GM12878 (cell line): ENCODE measurements around the gene PRR16. TPM values are rescaled to one million over a fixed set of nuclear protein-coding genes. Genes with fewer than 3 reads are reported as not detected.

Experiments used
- ATAC-seq: fragments of 200-7000 bp; cut with Tn5 transposase; 3 replicates; pipeline ENCODE4 v1.9.1; 2020; ENCODE audit warnings: mild to moderate bottlenecking, moderate library complexity
- BruUV-seq: library from RNA; stranded (reverse); fragments of 400-500 nt; replicated peaks from 2 replicates; lab custom pipeline; 2021; lab: Mats Ljungman, UMichigan
- CTCF ChIA-PET: fragments of 300-600 bp; sonication (Branson Sonifier 250); formaldehyde crosslinking; extraction: SDS; loops from one replicate; lab custom pipeline; 2021; ENCODE audit warnings: inconsistent platforms; lab: Yijun Ruan, JAX
- POLR2A ChIA-PET: fragments of 350-600 bp; formaldehyde crosslinking; extraction: SDS; loops from one replicate; lab custom pipeline; 2021; ENCODE audit warnings: inconsistent platforms; lab: Charles Lee
- RAD21 ChIA-PET: fragments of 300-600 bp; sonication (Branson Sonifier 250); formaldehyde crosslinking; loops from one replicate; lab custom pipeline; 2023; ENCODE audit warnings: antibody characterized with exemption; ENCODE audit not compliant: unreplicated experiment; lab: Charles Lee
- SMC1A ChIA-PET: fragments of 300-600 bp; sonication (Branson Sonifier 250); formaldehyde crosslinking; loops from one replicate; lab custom pipeline; 2023; ENCODE audit not compliant: unreplicated experiment, uncharacterized antibody; lab: Charles Lee
- DNase-seq: peaks from one replicate; pipeline ENCODE4 v3.0.0-alpha.2; 2011; ENCODE audit warnings: low read depth, low spot score
- FAIRE-seq: peaks from 3 replicates; lab custom pipeline; 2011; peaks lifted over from hg19 to GRCh38; lab: Jason Lieb, UNC
- H2AFZ ChIP-seq: 2 replicates; pipeline ENCODE4 v1.6.0; 2011; ENCODE audit warnings: low read depth, low read length, control low read depth; ENCODE audit not compliant: control insufficient read depth
- H3K27ac ChIP-seq: 2 replicates; pipeline ENCODE4 v1.5.1; 2011; ENCODE audit warnings: control low read depth; ENCODE audit not compliant: control insufficient read depth, insufficient read depth
- H3K27me3 ChIP-seq, 2 experiments: replicated peaks in 1 of 2; 2 replicates each; pipeline versions ENCODE4 v1.6.0 to v1.6.1; 2011; ENCODE audit warnings: low read length in 1 of 2; ENCODE audit not compliant: control insufficient read depth in 2 of 2, insufficient read depth in 2 of 2
- H3K36me3 ChIP-seq, 2 experiments: 2 replicates each; pipeline ENCODE4 v1.5.1; 2011; ENCODE audit warnings: low read length in 1 of 2; ENCODE audit not compliant: control insufficient read depth in 2 of 2, insufficient read depth in 2 of 2
- H3K4me1 ChIP-seq: 2 replicates; pipeline ENCODE4 v1.6.1; 2011; ENCODE audit warnings: mild to moderate bottlenecking, low read length, moderate library complexity, mixed read lengths; ENCODE audit not compliant: control insufficient read depth, insufficient read depth
- H3K4me2 ChIP-seq: 2 replicates; pipeline ENCODE4 v1.6.0; 2011; ENCODE audit warnings: control low read depth; ENCODE audit not compliant: control insufficient read depth, insufficient read depth
- H3K4me3 ChIP-seq: fragments of 200-600 bp; sonication (generic); 2 replicates; pipeline ENCODE4 v1.5.1; 2016
- H3K79me2 ChIP-seq: 2 replicates; pipeline ENCODE4 v1.6.0; 2011; ENCODE audit warnings: low read length; ENCODE audit not compliant: control insufficient read depth, insufficient read depth
- H3K9ac ChIP-seq: 2 replicates; pipeline ENCODE4 v1.8.0; 2011; ENCODE audit warnings: low read length, control low read depth, mixed read lengths; ENCODE audit not compliant: control insufficient read depth, insufficient read depth
- H3K9me3 ChIP-seq: replicated peaks from 3 replicates; pipeline ENCODE4 v1.5.1; 2011; ENCODE audit warnings: mild to moderate bottlenecking, low read length; ENCODE audit not compliant: control insufficient read depth, insufficient read depth
- H4K20me1 ChIP-seq: 2 replicates; pipeline ENCODE4 v1.6.0; 2011; ENCODE audit not compliant: control insufficient read depth, insufficient read depth
- STAT3 ChIP-seq: IDR thresholded peaks from 2 replicates; pipeline ENCODE4 v1.6.1; 2011; ENCODE audit warnings: low read depth, low read length, improper control_type of control experiment
- TCF12 ChIP-seq: IDR thresholded peaks from 2 replicates; pipeline ENCODE4 v1.6.1; 2011; ENCODE audit warnings: low read depth, mild to moderate bottlenecking, low read length
- TCF7 ChIP-seq: IDR thresholded peaks from 2 replicates; pipeline ENCODE4 v1.6.1; 2014; ENCODE audit warnings: antibody characterized with exemption, borderline replicate concordance
- WRNIP1 ChIP-seq: IDR thresholded peaks from 2 replicates; pipeline ENCODE4 v1.6.1; 2011; ENCODE audit warnings: low read depth, low read length, improper control_type of control experiment, borderline replicate concordance
- WGBS: methylation state at CpG from one replicate; pipeline ENCODE4 v1.1.6; 2016; ENCODE audit warnings: low lambda C conversion rate; ENCODE audit not compliant: insufficient replicate concordance, insufficient coverage; ENCODE audit errors: missing lambda C conversion rate; 5-methylcytosine and 5-hydroxymethylcytosine counted together
- in situ Hi-C: fragments of 300-500 bp; cut with MboI; formaldehyde crosslinking; loops from 9 replicates; pipeline ENCODE4 v1.14.3; 2018; ENCODE audit warnings: mixed read lengths
- intact Hi-C: fragments of 100-400 bp; cut with micrococcal nuclease; formaldehyde crosslinking; loops from one replicate; pipeline ENCODE4 v1.14.2; 2022; ENCODE audit not compliant: unreplicated experiment
- polyA plus RNA-seq, 11 experiments: library from polyadenylated mRNA; depleted of rRNA in 4 of 11; unstranded in 6 of 11; stranded (reverse) in 5 of 11; fragments of >200 nt; fragmentation: Nextera tagmentation in 4 of 11; fragmentation: Illumina TruSeq in 1 of 11; extraction: Ambion mirVana in 4 of 11; extraction: Trizol in 1 of 11; gene quantifications; 1 replicate in 1 of 11; 2 replicates in 10 of 11; pipeline versions ENCODE4 v1.2.1 to v1.2.3, GENCODE V29; 2011 to 2016; ENCODE audit warnings: inconsistent platforms in 2 of 11, missing spikeins in 2 of 11, low read depth in 1 of 11
- total RNA-seq, 4 experiments: library from RNA; depleted of rRNA in 3 of 4; stranded (reverse); fragments of >200 nt in 3 of 4; fragmentation: Illumina TruSeq in 1 of 4; extraction: Trizol in 1 of 4; gene quantifications; 2 replicates each; pipeline versions ENCODE4 v1.2.1 to v1.2.3, GENCODE V29; 2013 to 2021
- TF ChIP-seq, protein P1 (sequence below): IDR thresholded peaks from 2 replicates; pipeline ENCODE4 v1.6.1; 2012; ENCODE audit warnings: low read depth, low read length, improper control_type of control experiment

Gene PRR16
- total and polyA plus RNA-seq, 10 of the 15 experiments (the other 5 are each of a cell fraction or from before 2014, with no cell fraction given) = not detected

DNA sequence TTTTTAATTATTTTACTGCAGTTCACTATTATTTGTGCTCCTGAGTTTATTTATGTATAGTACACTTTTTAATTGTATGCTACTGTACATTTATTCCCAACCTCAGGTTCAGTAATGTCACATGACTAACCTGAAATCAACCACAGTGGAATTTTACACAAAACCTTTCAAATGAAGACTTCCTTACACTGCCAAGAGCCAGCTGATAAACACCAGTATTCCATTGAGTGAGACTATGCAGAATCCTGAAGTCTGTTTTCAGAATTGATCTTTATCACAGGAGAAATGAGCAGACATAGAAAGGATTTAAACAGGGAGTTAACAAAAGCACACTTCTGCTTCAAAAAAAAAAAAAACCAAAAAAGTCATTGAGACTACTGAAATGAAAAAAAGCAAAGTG is 219.5 kb downstream of the PRR16 start:
- no peak for FAIRE-seq
- Histone ChIP-seq H3K4me3 (no peak overlapping the region), H3K27me3 (no peaks in the 10 kb centered on the region), H3K9me3 (no peaks in the 10 kb centered on the region), H3K4me1 (no peaks in the 10 kb centered on the region), H3K4me2 (no peak overlapping the region), H2AFZ (no peak overlapping the region), H4K20me1 (no peaks in the 10 kb centered on the region), H3K79me2 (no peaks in the 10 kb centered on the region)
- no peak for DNase-seq
- ChIA-PET CTCF (no interaction called here), POLR2A (no interaction called here), RAD21 (no interaction called here)
- no peak for ATAC-seq
- TF ChIP-seq TCF12 = no peak
- TF ChIP-seq WRNIP1 = no peak
- TF ChIP-seq, protein P1, sequence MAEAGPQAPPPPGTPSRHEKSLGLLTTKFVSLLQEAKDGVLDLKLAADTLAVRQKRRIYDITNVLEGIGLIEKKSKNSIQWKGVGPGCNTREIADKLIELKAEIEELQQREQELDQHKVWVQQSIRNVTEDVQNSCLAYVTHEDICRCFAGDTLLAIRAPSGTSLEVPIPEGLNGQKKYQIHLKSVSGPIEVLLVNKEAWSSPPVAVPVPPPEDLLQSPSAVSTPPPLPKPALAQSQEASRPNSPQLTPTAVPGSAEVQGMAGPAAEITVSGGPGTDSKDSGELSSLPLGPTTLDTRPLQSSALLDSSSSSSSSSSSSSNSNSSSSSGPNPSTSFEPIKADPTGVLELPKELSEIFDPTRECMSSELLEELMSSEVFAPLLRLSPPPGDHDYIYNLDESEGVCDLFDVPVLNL = no peak
- TF ChIP-seq, all 136 proteins: peak for 0
- intact Hi-C loops (no loop called here), in situ Hi-C loops (no loop called here)
- Histone ChIP-seq H3K27ac (no peak overlapping the region), H3K9ac (no peak overlapping the region), H3K36me3 (no peaks in the 10 kb centered on the region)
- SMC1A ChIA-PET = no interaction called here
- BruUV-seq = no TSS peak

DNA sequence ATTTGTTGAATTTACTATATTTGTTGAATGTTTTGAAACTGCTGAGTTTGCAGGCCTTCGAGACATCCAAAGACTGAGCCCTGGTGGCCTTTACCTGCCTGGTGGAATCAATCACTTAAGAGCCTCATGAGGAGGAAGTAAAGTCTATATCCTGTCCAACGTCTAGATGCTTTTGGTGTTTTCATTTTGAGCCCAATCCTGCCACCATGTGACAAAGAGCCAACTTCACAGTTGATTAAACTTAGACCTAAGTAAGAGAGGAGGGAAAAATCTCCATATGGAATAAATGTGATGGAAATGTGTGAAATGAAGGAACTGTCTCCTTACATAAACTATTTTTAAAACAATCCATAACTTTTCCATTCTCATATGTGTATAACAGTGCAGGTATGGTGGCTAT is 220.1 kb downstream of the PRR16 start:
- ChIA-PET SMC1A (no interaction called here), POLR2A (no interaction called here), CTCF (no interaction called here)
- 0% methylated on average over 2 of the region's 2 CpGs for WGBS
- Histone ChIP-seq H3K9me3 (no peaks in the 10 kb centered on the region), H3K36me3 (no peaks in the 10 kb centered on the region), H3K4me3 (no peak overlapping the region), H3K27ac (no peak overlapping the region), H3K27me3 (no peaks in the 10 kb centered on the region), H4K20me1 (no peaks in the 10 kb centered on the region), H3K4me1 (no peaks in the 10 kb centered on the region), H3K9ac (no peak overlapping the region), H2AFZ (no peak overlapping the region), H3K4me2 (no peak overlapping the region)
- FAIRE-seq = no peak
- no peak for ATAC-seq
- no peak for DNase-seq
- BruUV-seq = no TSS peak
- in situ Hi-C loops = no loop called here
- intact Hi-C loops = no loop called here
- TF ChIP-seq TCF7 (no peak), STAT3 (no peak)
- TF ChIP-seq, all 136 proteins: peak for 0
- no peaks in the 10 kb centered on the region for H3K79me2 ChIP-seq
- RAD21 ChIA-PET = no interaction called here
